Esophagus squamous epithelium (tissue), 5 donors: Measurements from ENCODE around the gene CNTN1. TPM values are rescaled to one million over a fixed set of nuclear protein-coding genes. Genes with fewer than 3 reads are reported as not detected.

ENCODE experiments used
- DNase-seq: peaks from one replicate; lab custom pipeline; 2025; lab: John Stamatoyannopoulos, UW
- H3K27ac ChIP-seq, 4 donors: fragments of 200-600 bp; sonication (generic); one replicate each; pipeline ENCODE4 v1.5.1; 2016 to 2019; ENCODE audit warnings: mild to moderate bottlenecking in 1 of 4
- H3K27me3 ChIP-seq, 4 donors: fragments of 200-600 bp; sonication (generic); 1 replicate in 3 of 4; 2 replicates in 1 of 4; pipeline versions ENCODE4 v1.5.1 to v1.6.0; 2017 to 2021; ENCODE audit warnings: antibody characterized with exemption in 1 of 4
- H3K36me3 ChIP-seq, 3 donors: fragments of 200-600 bp; sonication (generic); one replicate each; pipeline ENCODE4 v1.5.1; 2016 to 2019
- H3K4me1 ChIP-seq, 3 donors: fragments of 200-600 bp; sonication (generic); one replicate each; pipeline ENCODE4 v1.5.1; 2017 to 2019
- H3K4me3 ChIP-seq, 4 donors: fragments of 200-600 bp; sonication (generic); 1 replicate in 3 of 4; 2 replicates in 1 of 4; pipeline ENCODE4 v1.5.1; 2016 to 2019; ENCODE audit warnings: mild to moderate bottlenecking in 2 of 4, moderate library complexity in 1 of 4
- H3K9me3 ChIP-seq, 3 donors: fragments of 200-600 bp; sonication (generic); one replicate each; pipeline ENCODE4 v1.5.1; 2016 to 2019
- CTCF ChIP-seq, 6 experiments: fragments of 450-650 bp in 4 of 6; fragments of 200-600 bp in 2 of 6; sonication (generic) in 2 of 6; IDR thresholded peaks; one replicate each; pipeline ENCODE4 v1.5.1; 2016 to 2019; ENCODE audit warnings: antibody characterized with exemption in 6 of 6, mild to moderate bottlenecking in 4 of 6, moderate library complexity in 4 of 6
- POLR2A ChIP-seq, 4 donors: fragments of 450-650 bp; IDR thresholded peaks; one replicate each; pipeline ENCODE4 v1.6.1; 2017; ENCODE audit warnings: antibody characterized with exemption in 4 of 4, mild to moderate bottlenecking in 4 of 4, moderate library complexity in 3 of 4
- WGBS, 2 donors: methylation state at CpG; one replicate each; pipeline ENCODE4 v1.1.5; 2018; 5-methylcytosine and 5-hydroxymethylcytosine counted together
- intact Hi-C: fragments of 100-400 bp; cut with DNase I; formaldehyde crosslinking; loops from one replicate; pipeline ENCODE4 v1.15.0; 2022
- total RNA-seq, 4 donors: library from RNA; depleted of rRNA; stranded (reverse); fragments of >200 nt; gene quantifications; one replicate each; pipeline ENCODE4 v1.1.0, GENCODE V29; 2016
- donor health status: DM: yes; HTN: yes; CAD: no.

CNTN1 gene
- total RNA-seq, 4 donors from 2014 or later, result 0.83 to 15.7 (median 5.8) TPM

GRCh38 chr12:41051954-41052353 is 359.7 kb downstream of the CNTN1 start:
- H3K4me3 ChIP-seq, result no peak overlapping the region
- H3K4me1 ChIP-seq, result no peaks in the 10 kb centered on the region
- WGBS, 2 donors, result 58 to 79% methylated on average over 2 of the region's 2 CpGs
- H3K36me3 ChIP-seq, result no peaks in the 10 kb centered on the region
- DNase-seq, result no peak
- TF ChIP-seq POLR2A (IDR thresholded peaks at IDR 0.05) (no peak), CTCF (IDR thresholded peaks at IDR 0.05) (no peak)
- no peak overlapping the region for H3K27ac ChIP-seq
- intact Hi-C loops, result no loop called here
- no peaks in the 10 kb centered on the region for H3K27me3 ChIP-seq
- no peaks in the 10 kb centered on the region for H3K9me3 ChIP-seq

GRCh38 chr12:41052441-41052840 is 360.2 kb downstream of the CNTN1 start:
- intact Hi-C loops, result no loop called here
- WGBS, 2 donors, result 60 to 63% methylated on average over 1 of the region's 1 CpG

GRCh38 chr12:41053046-41053445 is 360.8 kb downstream of the CNTN1 start:
- intact Hi-C loops, result no loop called here
- DNase-seq, result no peak

More at GRCh38 chr12:41052441-41052840, 360.2 kb downstream of the CNTN1 start:
- H3K27ac ChIP-seq, result no peak overlapping the region
- no peak for DNase-seq
- no peaks in the 10 kb centered on the region for H3K9me3 ChIP-seq
- no peaks in the 10 kb centered on the region for H3K27me3 ChIP-seq
- H3K4me3 ChIP-seq, result no peak overlapping the region
- TF ChIP-seq CTCF (IDR thresholded peaks at IDR 0.05), result no peak
- TF ChIP-seq POLR2A (IDR thresholded peaks at IDR 0.05), result no peak
- H3K4me1 ChIP-seq, result no peaks in the 10 kb centered on the region
- no peaks in the 10 kb centered on the region for H3K36me3 ChIP-seq

GRCh38 chr12:41055875-41056577 is 363.8 kb downstream of the CNTN1 start:
- H3K36me3 ChIP-seq, result no peaks in the 10 kb centered on the region
- intact Hi-C loops, result no loop called here
- no peak overlapping the region for H3K27ac ChIP-seq
- no peaks in the 10 kb centered on the region for H3K9me3 ChIP-seq
- no peak for DNase-seq
- TF ChIP-seq CTCF (IDR thresholded peaks at IDR 0.05), result no peak
- H3K27me3 ChIP-seq, result no peaks in the 10 kb centered on the region
- no peaks in the 10 kb centered on the region for H3K4me1 ChIP-seq
- 63 to 73% methylated on average over 3 of the region's 3 CpGs for WGBS, 2 donors
- no peak overlapping the region for H3K4me3 ChIP-seq

More at GRCh38 chr12:41053046-41053445, 360.8 kb downstream of the CNTN1 start:
- TF ChIP-seq CTCF (IDR thresholded peaks at IDR 0.05) (no peak), POLR2A (IDR thresholded peaks at IDR 0.05) (no peak)
- Histone ChIP-seq H3K27ac (no peak overlapping the region), H3K4me3 (no peak overlapping the region), H3K9me3 (no peaks in the 10 kb centered on the region), H3K4me1 (no peaks in the 10 kb centered on the region), H3K36me3 (no peaks in the 10 kb centered on the region), H3K27me3 (no peaks in the 10 kb centered on the region)
- 57 to 71% methylated on average over 1 of the region's 1 CpG for WGBS, 2 donors

- intact Hi-C loops, result no loop called here
- H3K27me3 ChIP-seq, result no peaks in the 10 kb centered on the region
- no peaks in the 10 kb centered on the region for H3K9me3 ChIP-seq
- H3K36me3 ChIP-seq, result no peaks in the 10 kb centered on the region
- no peak for DNase-seq
- H3K4me1 ChIP-seq, result no peaks in the 10 kb centered on the region
- no peak overlapping the region for H3K27ac ChIP-seq
- H3K4me3 ChIP-seq, result no peak overlapping the region
- no peak for TF ChIP-seq CTCF (IDR thresholded peaks at IDR 0.05)
- no peak for TF ChIP-seq POLR2A (IDR thresholded peaks at IDR 0.05)
Measured at GRCh38 chr12:41058266-41058665, 366.0 kb downstream of the CNTN1 start.
